ENCODE measurements around the gene ZBTB12. TPM values are rescaled to one million over a fixed set of nuclear protein-coding genes. Genes with fewer than 3 reads are reported as not detected.

ZBTB12 gene
- total and polyA plus RNA-seq, 9 of the 15 experiments (the other 6 are each of a cell fraction or from before 2014, with no cell fraction given), result 0.03 to 12.4 (median 5.8) TPM; not detected in 1

DNA sequence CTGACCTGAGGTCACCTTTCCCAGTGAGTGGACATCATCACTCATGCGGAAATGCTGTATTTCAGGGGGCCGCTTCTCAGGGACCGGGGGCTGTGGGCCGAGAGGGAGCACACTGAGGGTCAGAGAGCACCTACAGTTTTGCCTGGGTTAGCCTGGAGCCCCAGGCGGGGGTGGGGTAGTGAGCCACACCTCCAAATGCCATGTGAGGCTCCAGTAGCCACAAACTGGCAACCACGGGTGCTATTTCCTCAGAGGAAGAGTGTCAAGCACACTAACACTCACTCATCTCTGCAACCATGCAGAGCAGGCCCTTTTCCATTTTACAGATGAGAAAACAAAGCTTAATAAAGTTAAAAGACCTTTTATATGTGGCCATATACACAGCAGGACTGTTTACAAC lies 9.1 kb downstream of the ZBTB12 start:
- ChIA-PET CTCF (ENCODE audit: low intra/inter-chr PET ratio) (no interaction called here), POLR2A (no interaction called here)
- Histone ChIP-seq H3K9me3 (replicated peaks; ENCODE audit: control insufficient read depth, insufficient read depth, low read depth, low read length) (no peaks in the 10 kb centered on the region), H3K27ac (ENCODE audit: extremely low read depth, low read depth, low read length) (no peak overlapping the region), H3K9me1 (ENCODE audit: control insufficient read depth, insufficient read depth, low read length) (no peaks in the 10 kb centered on the region), H2AFZ (ENCODE audit: low read depth, low read length) (no peak overlapping the region), H3K27me3 (ENCODE audit: control insufficient read depth in 2 of 2, insufficient read depth in 2 of 2, low read length in 2 of 2) (no peaks in the 10 kb centered on the region), H3K4me3 (no peak overlapping the region), H3K4me2 (ENCODE audit: insufficient read depth, low read length) (no peak overlapping the region), H3K9ac (ENCODE audit: insufficient read depth in 1 of 2, low read depth in 2 of 2, low read length in 2 of 2) (0 out of 4 replicates have a peak overlapping the region, but pooled peaks of 1 of the 2 experiments have one; percentile 57), H3K4me1 (replicated peaks in 1 of 2; ENCODE audit: control insufficient read depth in 2 of 2, insufficient read depth in 2 of 2, low read length in 2 of 2) (peaks cover 8 to 24% of the 10 kb centered on the region in 2 experiments; a peak in 4 of 5 replicates), H3K36me3 (ENCODE audit: control insufficient read depth, insufficient read depth, low read length) (peaks cover 75% of the 10 kb centered on the region), H3K79me2 (ENCODE audit: control insufficient read depth, insufficient read depth, low read length) (peaks cover 17% of the 10 kb centered on the region), H4K20me1 (replicated peaks; ENCODE audit: control insufficient read depth, insufficient read depth, low read length) (no peaks in the 10 kb centered on the region)
- TF ChIP-seq BRD9 (IDR thresholded peaks at IDR 0.05; ENCODE audit: low read depth, partially characterized antibody), result no peak
- peak; percentile 32; the same call in 1 of the 2 replicates for TF ChIP-seq RBFOX2 (IDR thresholded peaks at IDR 0.05; ENCODE audit: low read depth, low read length)
- DNase-seq (ENCODE audit: extremely low read depth in 1 of 4, low spot score in 3 of 4), result no peak
- BruUV-seq (replicated peaks), result no TSS peak
- no peak for ATAC-seq
- in situ Hi-C loops (cut with MboI) (no loop called here), intact Hi-C loops (cut with micrococcal nuclease) (no loop called here)
- 91% methylated on average over 6 of the region's 6 CpGs for WGBS (ENCODE audit: insufficient coverage, low coverage, missing lambda C conversion rate)
- FAIRE-seq, result no peak

DNA sequence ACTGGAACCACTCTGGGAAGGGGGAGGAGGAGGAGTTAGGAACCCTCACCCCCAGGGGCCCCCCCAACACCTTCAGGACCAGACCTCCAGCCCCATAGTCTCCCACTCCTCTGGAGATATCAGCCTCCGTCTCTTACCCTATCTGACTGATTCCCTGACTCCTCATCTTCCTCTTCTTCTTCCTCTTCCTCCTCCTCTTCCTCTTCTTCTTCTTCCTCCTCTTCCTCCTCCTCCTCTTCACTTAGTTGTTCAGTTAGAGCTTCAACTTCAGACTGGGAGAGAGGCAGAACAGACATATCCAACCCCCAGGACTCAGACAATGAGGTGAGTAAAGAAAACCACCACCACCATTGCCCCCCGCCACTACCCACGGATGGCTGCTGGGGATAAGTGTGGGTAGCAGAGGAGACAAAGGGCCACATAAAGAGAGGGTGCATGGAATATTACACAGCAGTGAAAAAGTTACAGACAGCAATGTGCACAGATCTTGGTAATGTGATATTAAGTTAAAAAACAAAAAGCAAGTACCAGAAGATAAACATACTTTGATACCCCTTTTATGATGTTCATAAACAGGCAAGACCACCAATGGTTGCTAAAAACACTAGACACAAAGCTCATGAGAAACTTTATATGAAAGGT lies 12.4 kb downstream of the ZBTB12 start:
- intact Hi-C loops (cut with micrococcal nuclease), result no loop called here
- no peaks in the 10 kb centered on the region for H3K27me3 ChIP-seq (ENCODE audit: control insufficient read depth in 2 of 2, insufficient read depth in 2 of 2, low read length in 2 of 2)
- H3K27ac ChIP-seq (ENCODE audit: extremely low read depth, low read depth, low read length), result no peak overlapping the region
- BruUV-seq (replicated peaks), result no TSS peak
- no peak overlapping the region for H3K4me2 ChIP-seq (ENCODE audit: insufficient read depth, low read length)
- peaks cover 87% of the 10 kb centered on the region for H3K36me3 ChIP-seq (ENCODE audit: control insufficient read depth, insufficient read depth, low read length)
- H3K4me1 ChIP-seq (replicated peaks in 1 of 2; ENCODE audit: control insufficient read depth in 2 of 2, insufficient read depth in 2 of 2, low read length in 2 of 2), result peaks cover 0 to 23% of the 10 kb centered on the region in 2 experiments; a peak in 1 of 5 replicates
- ChIA-PET POLR2A (interaction anchor here (1.1 to 1.3 kb wide), 3 partner anchors 9 to 27 kb away, joined by 3 to 4 read pairs (median 3); partner anchors contain the start of gene NEU1), CTCF (ENCODE audit: low intra/inter-chr PET ratio) (interaction anchor here (0.5 kb wide), 1 partner anchor 95 kb away, joined by 3 read pairs; no protein-coding TSS in a partner anchor)
- 91% methylated on average over 3 of the region's 3 CpGs for WGBS (ENCODE audit: insufficient coverage, low coverage, missing lambda C conversion rate)
- ATAC-seq (peak; percentile 17; the same call in 2 of the 3 replicates), FAIRE-seq (no peak), DNase-seq (ENCODE audit: extremely low read depth in 1 of 4, low spot score in 3 of 4) (no peak)
- H4K20me1 ChIP-seq (replicated peaks; ENCODE audit: control insufficient read depth, insufficient read depth, low read length), result no peaks in the 10 kb centered on the region
- no peak overlapping the region for H3K4me3 ChIP-seq
- in situ Hi-C loops (cut with MboI), result no loop called here
- H3K9me1 ChIP-seq (ENCODE audit: control insufficient read depth, insufficient read depth, low read length), result no peaks in the 10 kb centered on the region
- no peaks in the 10 kb centered on the region for H3K79me2 ChIP-seq (ENCODE audit: control insufficient read depth, insufficient read depth, low read length)
- no peak overlapping the region for H2AFZ ChIP-seq (ENCODE audit: low read depth, low read length)
- no peak overlapping the region for H3K9ac ChIP-seq (ENCODE audit: insufficient read depth in 1 of 2, low read depth in 2 of 2, low read length in 2 of 2)
- no peaks in the 10 kb centered on the region for H3K9me3 ChIP-seq (replicated peaks; ENCODE audit: control insufficient read depth, insufficient read depth, low read depth, low read length)
- TF ChIP-seq MEF2A (IDR thresholded peaks at IDR 0.05; ENCODE audit: control insufficient read depth, low read depth, low read length) (no peak), NR3C1 (CRISPR knock-in tag; IDR thresholded peaks at IDR 0.05) (no peak), HNRNPH1 (optimal IDR thresholded peaks at IDR 0.05; ENCODE audit: low read depth, low read length) (no peak), CBFA2T3 (IDR thresholded peaks at IDR 0.05) (no peak), YY1 (IDR thresholded peaks at IDR 0.05; ENCODE audit: borderline replicate concordance in 1 of 3, control insufficient read depth in 1 of 3, extremely low read depth in 1 of 3, insufficient read depth in 3 of 3, insufficient read length in 1 of 3, insufficient replicate concordance in 2 of 3, low read depth in 1 of 3, low read length in 2 of 3) (no peak), HLTF (IDR thresholded peaks at IDR 0.05) (no peak), ZNF146 (CRISPR knock-in tag; IDR thresholded peaks at IDR 0.05; ENCODE audit: unreplicated experiment) (peak; percentile 90), XRCC5 (IDR thresholded peaks at IDR 0.05; ENCODE audit: low read depth, low read length) (no peak), SMARCA4 (IDR thresholded peaks at IDR 0.05) (no peak), ELF4 (CRISPR knock-in tag; IDR thresholded peaks at IDR 0.05) (0 out of 2 replicates have a peak, but pooled peaks have one; percentile 34), NCOA1 (IDR thresholded peaks at IDR 0.05; ENCODE audit: low read depth) (no peak), BCOR (IDR thresholded peaks at IDR 0.05) (0 out of 2 replicates have a peak, but pooled peaks have one; percentile 24), MED1 (CRISPR knock-in tag; IDR thresholded peaks at IDR 0.05; ENCODE audit: borderline replicate concordance) (no peak), ZNF79 (CRISPR knock-in tag; IDR thresholded peaks at IDR 0.05; ENCODE audit: low read depth) (no peak), ZNF239 (CRISPR knock-in tag; IDR thresholded peaks at IDR 0.05) (peak; percentile 26; the same call in 1 of the 2 replicates), ZNF263 (CRISPR knock-in tag; IDR thresholded peaks at IDR 0.05; ENCODE audit: borderline replicate concordance) (peak; percentile 50; the same call in 1 of the 2 replicates)
